ENCODE measurements around the gene EML2.

Gene EML2

GRCh38 chr19:45595814-45596213 is 43.4 kb downstream of the EML2 start:
- Histone ChIP-seq H3F3A (ENCODE audit: insufficient read depth, low read length) (no peaks in the 10 kb centered on the region), H3K27me3 (replicated peaks; ENCODE audit: insufficient read depth, low read length) (peaks cover 82% of the 10 kb centered on the region), H3K36me3 (replicated peaks; ENCODE audit: insufficient read depth, low read length) (no peaks in the 10 kb centered on the region), H3K9me2 (replicated peaks; ENCODE audit: insufficient read depth, low read length) (no peaks in the 10 kb centered on the region), H3K4me2 (ENCODE audit: low read depth, low read length) (no peak overlapping the region), H3K27ac (ENCODE audit: low read length) (no peak overlapping the region), H3K9me3 (replicated peaks; ENCODE audit: insufficient read depth, low read length) (no peaks in the 10 kb centered on the region), H3K4me3 (ENCODE audit: low read length) (no peak overlapping the region), H2AFZ (ENCODE audit: low read length) (no peak overlapping the region), H3K4me1 (ENCODE audit: low read length) (peaks cover 7% of the 10 kb centered on the region; the same call in 1 of the 2 replicates), H4K20me1 (ENCODE audit: insufficient read depth, low read length) (no peaks in the 10 kb centered on the region), H3K9ac (ENCODE audit: low read length) (no peak overlapping the region), H3K79me2 (ENCODE audit: low read length) (no peaks in the 10 kb centered on the region)
- no peak for TF ChIP-seq EZH2phosphoT487 (IDR thresholded peaks at IDR 0.05; ENCODE audit: low read length)
- TF ChIP-seq EZH2 (optimal IDR thresholded peaks at IDR 0.05; ENCODE audit: low read depth, low read length): no peak
- TF ChIP-seq CTCF (IDR thresholded peaks at IDR 0.05; ENCODE audit: low read length): no peak
- DNase-seq: no peak

GRCh38 chr19:45593520-45593919 is 45.7 kb downstream of the EML2 start:
- DNase-seq: no peak
- no peak for TF ChIP-seq EZH2 (optimal IDR thresholded peaks at IDR 0.05; ENCODE audit: low read depth, low read length)
- TF ChIP-seq EZH2phosphoT487 (IDR thresholded peaks at IDR 0.05; ENCODE audit: low read length): no peak
- no peak for TF ChIP-seq CTCF (IDR thresholded peaks at IDR 0.05; ENCODE audit: low read length)
- H3K36me3 ChIP-seq (replicated peaks; ENCODE audit: insufficient read depth, low read length): no peaks in the 10 kb centered on the region

GRCh38 chr19:45592366-45592765 is 46.8 kb downstream of the EML2 start:
- Histone ChIP-seq H3K9ac (ENCODE audit: low read length) (no peak overlapping the region), H4K20me1 (ENCODE audit: insufficient read depth, low read length) (no peaks in the 10 kb centered on the region), H3K27me3 (replicated peaks; ENCODE audit: insufficient read depth, low read length) (peaks cover 69% of the 10 kb centered on the region), H3K9me3 (replicated peaks; ENCODE audit: insufficient read depth, low read length) (no peaks in the 10 kb centered on the region), H3K36me3 (replicated peaks; ENCODE audit: insufficient read depth, low read length) (no peaks in the 10 kb centered on the region), H3K4me1 (ENCODE audit: low read length) (peaks cover 4% of the 10 kb centered on the region; the same call in 1 of the 2 replicates), H3K27ac (ENCODE audit: low read length) (no peak overlapping the region), H3F3A (ENCODE audit: insufficient read depth, low read length) (no peaks in the 10 kb centered on the region), H3K4me2 (ENCODE audit: low read depth, low read length) (no peak overlapping the region), H3K79me2 (ENCODE audit: low read length) (no peaks in the 10 kb centered on the region), H2AFZ (ENCODE audit: low read length) (no peak overlapping the region), H3K4me3 (ENCODE audit: low read length) (no peak overlapping the region), H3K9me2 (replicated peaks; ENCODE audit: insufficient read depth, low read length) (no peaks in the 10 kb centered on the region)
- TF ChIP-seq CTCF (IDR thresholded peaks at IDR 0.05; ENCODE audit: low read length): no peak
- no peak for TF ChIP-seq EZH2phosphoT487 (IDR thresholded peaks at IDR 0.05; ENCODE audit: low read length)
- no peak for TF ChIP-seq EZH2 (optimal IDR thresholded peaks at IDR 0.05; ENCODE audit: low read depth, low read length)
- DNase-seq: no peak

More at GRCh38 chr19:45593520-45593919, 45.7 kb downstream of the EML2 start:
- peaks cover 79% of the 10 kb centered on the region for H3K27me3 ChIP-seq (replicated peaks; ENCODE audit: insufficient read depth, low read length)
- H4K20me1 ChIP-seq (ENCODE audit: insufficient read depth, low read length): no peaks in the 10 kb centered on the region
- peaks cover 4% of the 10 kb centered on the region; the same call in 1 of the 2 replicates for H3K4me1 ChIP-seq (ENCODE audit: low read length)
- H3K27ac ChIP-seq (ENCODE audit: low read length): no peak overlapping the region
- H3K4me3 ChIP-seq (ENCODE audit: low read length): no peak overlapping the region
- H3K9me2 ChIP-seq (replicated peaks; ENCODE audit: insufficient read depth, low read length): no peaks in the 10 kb centered on the region
- H3K9ac ChIP-seq (ENCODE audit: low read length): no peak overlapping the region
- no peak overlapping the region for H3K4me2 ChIP-seq (ENCODE audit: low read depth, low read length)
- no peaks in the 10 kb centered on the region for H3K79me2 ChIP-seq (ENCODE audit: low read length)
- no peaks in the 10 kb centered on the region for H3K9me3 ChIP-seq (replicated peaks; ENCODE audit: insufficient read depth, low read length)
- no peaks in the 10 kb centered on the region for H3F3A ChIP-seq (ENCODE audit: insufficient read depth, low read length)
- H2AFZ ChIP-seq (ENCODE audit: low read length): no peak overlapping the region
